ENCODE data around the gene RASGRP4.
"Not testable (repeated sequence)": the region's sequence is repeated elsewhere in the genome, so short reads cannot be mapped to it uniquely, and the experiment has no call there.

The RASGRP4 gene

GRCh38 chr19:38425810-38426466 lies at the start of gene RASGRP4:
TSS of gene RASGRP4 (minus strand) at chr19:38426219. CDS start at chr19:38426091, 128 bp downstream.
- peak in 1 of 2 donors; percentile 45 for DNase-seq (ENCODE audit: low read depth in 1 of 2, low spot score in 1 of 2)

- DNase-seq (ENCODE audit: low read depth in 1 of 2, low spot score in 1 of 2): no peak
These were observed 49.2 kb upstream of the RASGRP4 start for GRCh38 chr19:38475176-38475575.

GRCh38 chr19:38473201-38473600 lies 47.2 kb upstream of the RASGRP4 start:
- DNase-seq (ENCODE audit: low read depth in 1 of 2, low spot score in 1 of 2): no peak

- DNase-seq (ENCODE audit: low read depth in 1 of 2, low spot score in 1 of 2): not testable (repeated sequence)
These were observed 46.7 kb upstream of the RASGRP4 start for GRCh38 chr19:38472725-38473124.

GRCh38 chr19:38470788-38471480 lies 44.9 kb upstream of the RASGRP4 start:
- DNase-seq (ENCODE audit: low read depth in 1 of 2, low spot score in 1 of 2): no peak

DNA sequence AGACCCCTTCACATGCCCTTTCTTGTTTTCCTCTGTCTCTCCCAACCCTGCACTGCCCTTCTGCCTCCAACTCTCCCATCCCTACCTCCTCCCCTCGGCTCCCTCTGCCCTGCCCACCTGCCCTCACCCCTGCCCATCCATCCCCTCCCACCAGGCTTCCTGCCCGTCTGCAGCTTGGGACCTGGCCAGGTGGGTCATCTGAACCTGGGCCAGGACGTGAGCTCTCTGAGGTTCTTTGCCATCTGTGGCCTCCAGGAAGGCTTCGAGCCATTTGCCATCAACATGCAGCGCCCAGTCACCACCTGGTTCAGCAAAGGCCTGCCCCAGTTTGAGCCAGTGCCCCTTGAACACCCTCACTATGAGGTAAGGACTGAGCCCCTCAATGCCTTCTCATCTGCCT lies 43.1 kb upstream of the RASGRP4 start:
- DNase-seq (ENCODE audit: low read depth in 1 of 2, low spot score in 1 of 2): no peak

DNA sequence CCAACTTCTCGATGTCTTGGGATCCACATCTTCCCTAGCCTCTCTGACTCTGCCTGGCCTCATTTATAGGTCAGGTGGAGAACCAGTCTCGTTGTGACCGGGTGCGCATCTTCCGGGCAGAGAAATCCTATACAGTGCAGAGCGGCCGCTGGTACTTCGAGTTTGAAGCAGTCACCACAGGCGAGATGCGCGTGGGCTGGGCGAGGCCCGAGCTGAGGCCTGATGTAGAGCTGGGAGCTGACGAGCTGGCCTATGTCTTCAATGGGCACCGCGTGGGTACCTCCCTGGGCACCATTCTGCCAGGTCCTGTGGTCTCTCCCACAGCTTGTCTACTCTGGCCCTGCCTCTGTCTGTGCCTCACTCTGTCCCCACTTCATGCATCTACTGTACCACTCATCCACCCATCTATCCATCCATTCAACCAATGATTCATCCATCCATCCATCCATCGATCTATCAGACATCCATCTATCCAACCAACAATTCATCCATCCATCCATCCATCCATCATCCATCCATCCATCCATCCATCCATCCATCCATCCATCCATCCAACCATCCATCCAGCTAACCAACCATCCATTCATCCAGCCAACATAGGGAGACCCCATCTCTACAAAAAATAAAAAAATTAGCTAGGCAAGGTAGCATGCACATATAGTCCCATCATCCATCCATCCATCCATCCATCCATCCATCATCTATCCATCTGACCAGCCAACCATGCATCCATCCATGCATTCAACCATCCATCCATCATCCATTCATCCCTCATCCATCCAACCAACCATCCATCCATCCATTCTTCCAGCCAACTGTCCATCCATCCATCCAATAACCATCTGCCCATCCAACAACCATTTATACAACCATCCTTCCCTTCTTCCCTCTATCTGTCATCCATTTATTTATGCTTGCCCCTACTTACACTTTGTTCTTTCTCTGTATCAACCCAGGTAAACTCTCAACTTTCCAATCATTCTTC lies 41.8 kb upstream of the RASGRP4 start:
- DNase-seq (ENCODE audit: low read depth in 1 of 2, low spot score in 1 of 2): no peak

DNA sequence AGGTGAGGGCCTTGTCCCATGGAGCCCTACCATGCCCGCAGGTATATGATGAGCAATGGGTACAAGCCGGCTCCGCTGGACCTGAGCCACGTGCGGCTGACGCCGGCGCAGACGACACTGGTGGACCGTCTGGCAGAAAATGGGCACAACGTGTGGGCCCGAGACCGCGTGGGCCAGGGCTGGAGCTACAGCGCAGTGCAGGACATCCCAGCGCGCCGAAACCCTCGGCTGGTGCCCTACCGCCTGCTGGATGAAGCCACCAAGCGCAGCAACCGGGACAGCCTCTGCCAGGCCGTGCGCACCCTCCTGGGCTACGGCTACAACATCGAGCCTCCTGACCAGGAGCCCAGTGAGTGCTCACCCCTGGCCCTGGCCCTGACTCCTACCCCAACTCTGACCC lies 40.0 kb upstream of the RASGRP4 start:
- no peak for DNase-seq (ENCODE audit: low read depth in 1 of 2, low spot score in 1 of 2)

DNA sequence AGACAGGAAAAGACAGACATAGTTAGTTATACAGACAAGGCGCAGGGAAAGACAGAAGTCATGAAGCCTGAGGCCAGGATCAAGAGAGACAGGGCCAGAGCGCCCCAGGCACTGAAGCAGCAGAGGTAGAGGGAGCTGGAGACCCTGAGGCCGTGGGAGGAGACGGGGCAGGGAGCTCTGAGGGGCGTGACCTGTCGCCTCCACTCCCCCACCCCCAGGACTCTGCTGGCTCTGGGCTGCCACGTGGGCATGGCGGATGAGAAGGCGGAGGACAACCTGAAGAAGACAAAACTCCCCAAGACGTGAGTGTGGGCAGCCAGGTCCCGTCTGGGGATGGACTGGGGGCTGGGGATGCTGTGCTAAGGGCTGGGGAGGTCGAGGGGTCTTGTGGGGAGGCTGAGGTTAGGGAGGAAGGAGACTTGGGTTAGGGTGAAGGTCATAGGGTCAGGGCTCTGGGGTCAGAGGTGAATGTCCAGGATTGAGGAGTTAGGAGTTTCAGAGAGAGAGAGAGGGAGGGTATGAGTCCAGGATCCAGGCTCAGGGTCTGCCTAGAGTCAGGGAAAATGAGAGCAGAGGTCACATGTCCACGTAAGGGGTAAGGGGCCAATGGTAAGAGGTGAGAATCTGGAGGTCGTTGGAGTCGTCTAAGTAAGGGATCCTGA lies 38.5 kb upstream of the RASGRP4 start:
- no peak for DNase-seq (ENCODE audit: low read depth in 1 of 2, low spot score in 1 of 2)

GRCh38 chr19:38463365-38463764 lies 37.3 kb upstream of the RASGRP4 start:
- no peak for DNase-seq (ENCODE audit: low read depth in 1 of 2, low spot score in 1 of 2)

DNA sequence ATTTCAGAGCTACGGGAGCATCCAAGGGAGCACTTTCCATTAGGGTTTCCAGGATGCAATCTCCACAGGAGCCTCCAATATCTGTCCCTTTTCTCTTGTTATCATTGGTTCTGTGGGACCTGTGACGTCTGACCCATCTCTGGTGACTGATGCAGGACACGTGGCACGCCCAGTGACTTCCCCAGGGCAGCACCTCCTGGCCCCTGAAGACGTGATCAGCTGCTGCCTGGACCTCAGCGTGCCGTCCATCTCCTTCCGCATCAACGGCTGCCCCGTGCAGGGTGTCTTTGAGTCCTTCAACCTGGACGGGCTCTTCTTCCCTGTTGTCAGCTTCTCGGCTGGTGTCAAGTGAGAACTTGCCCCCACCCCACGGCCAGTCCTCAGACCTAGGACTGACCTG lies 33.0 kb upstream of the RASGRP4 start:
- no peak for DNase-seq (ENCODE audit: low read depth in 1 of 2, low spot score in 1 of 2)

GRCh38 chr19:38457690-38458405 lies 31.8 kb upstream of the RASGRP4 start:
- no peak for DNase-seq (ENCODE audit: low read depth in 1 of 2, low spot score in 1 of 2)

- DNase-seq (ENCODE audit: low read depth in 1 of 2, low spot score in 1 of 2): no peak
These were observed 31.2 kb upstream of the RASGRP4 start for GRCh38 chr19:38457202-38457601.

DNA sequence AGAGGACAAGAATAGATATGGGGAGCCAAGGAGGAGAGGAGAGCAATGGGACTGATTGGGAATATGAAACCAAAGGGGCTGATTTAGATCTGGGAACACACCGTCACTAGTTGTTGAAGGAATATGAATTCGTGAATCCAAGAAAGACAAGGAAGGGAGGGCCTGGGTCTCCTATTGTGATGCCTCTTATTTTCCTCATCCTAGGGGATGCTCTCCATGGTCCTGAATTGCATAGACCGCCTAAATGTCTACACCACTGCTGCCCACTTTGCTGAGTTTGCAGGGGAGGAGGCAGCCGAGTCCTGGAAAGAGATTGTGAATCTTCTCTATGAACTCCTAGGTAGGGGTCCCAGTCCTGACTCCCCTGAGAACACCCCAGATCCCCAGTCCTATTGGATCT lies 29.0 kb upstream of the RASGRP4 start:
- DNase-seq (ENCODE audit: low read depth in 1 of 2, low spot score in 1 of 2): no peak

- no peak for DNase-seq (ENCODE audit: low read depth in 1 of 2, low spot score in 1 of 2)
These were observed 27.6 kb upstream of the RASGRP4 start for GRCh38 chr19:38453596-38453995.

- DNase-seq (ENCODE audit: low read depth in 1 of 2, low spot score in 1 of 2): no peak
These were observed 26.7 kb upstream of the RASGRP4 start for GRCh38 chr19:38452430-38453366.

- DNase-seq (ENCODE audit: low read depth in 1 of 2, low spot score in 1 of 2): no peak
These were observed 25.6 kb upstream of the RASGRP4 start for GRCh38 chr19:38451629-38452028.

DNA sequence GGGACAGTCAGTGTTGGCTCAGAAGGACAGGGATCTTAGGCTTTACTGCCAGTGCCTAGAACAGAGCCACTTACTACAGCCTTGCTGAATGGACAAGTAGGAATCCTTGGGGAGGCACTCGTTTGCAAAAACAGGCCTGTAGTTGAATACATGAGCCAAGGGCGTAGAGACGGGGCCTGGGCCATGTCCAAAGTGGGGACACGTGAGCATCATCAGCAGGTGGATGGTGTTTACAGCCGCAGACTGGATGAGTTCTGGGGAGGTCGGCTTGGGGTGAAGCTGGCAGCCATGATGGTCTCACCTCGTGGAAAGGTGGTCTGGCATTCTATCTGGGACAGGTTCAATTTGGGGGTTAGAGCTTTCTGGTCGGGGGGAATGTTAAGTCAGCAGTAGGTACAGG lies 25.0 kb upstream of the RASGRP4 start:
- DNase-seq (ENCODE audit: low read depth in 1 of 2, low spot score in 1 of 2): no peak

- DNase-seq (ENCODE audit: low read depth in 1 of 2, low spot score in 1 of 2): no peak
These were observed 23.5 kb upstream of the RASGRP4 start for GRCh38 chr19:38449518-38449917.
